ENCODE results near the gene ORC3. TPM values are rescaled to one million over a fixed set of nuclear protein-coding genes. Genes with fewer than 3 reads are reported as not detected.
"Not testable (repeated sequence)": the region's sequence is repeated elsewhere in the genome, so short reads cannot be mapped to it uniquely, and the experiment has no call there.

Gene ORC3
- total RNA-seq, 1 donor from 2014 or later: 10.4 TPM

GRCh38 chr6:87698547-87699006, 108.6 kb downstream of the ORC3 start:
- peak; percentile 68 for ATAC-seq

DNA sequence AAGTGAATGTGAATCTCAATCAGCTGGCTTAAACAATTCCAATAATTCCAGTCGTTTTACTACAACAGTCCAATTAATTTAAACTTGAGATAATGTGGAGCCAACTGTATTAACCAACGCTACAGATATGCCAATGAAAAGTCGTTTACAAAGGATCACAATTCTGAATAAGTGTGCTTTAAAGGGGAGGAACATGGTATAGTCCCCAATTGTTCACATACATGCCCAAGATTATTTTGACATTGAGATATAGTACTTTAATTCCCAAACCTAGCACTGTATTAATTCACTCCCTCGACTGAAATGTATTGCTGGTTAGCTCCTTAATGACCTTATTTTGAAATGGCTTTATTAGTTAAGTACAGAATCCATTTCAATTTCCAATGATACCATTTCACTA, 109.6 kb downstream of the ORC3 start:
- ATAC-seq: no peak

- ATAC-seq: peak; percentile 33
Observed at GRCh38 chr6:87700397-87701343, 110.7 kb downstream of the ORC3 start.

DNA sequence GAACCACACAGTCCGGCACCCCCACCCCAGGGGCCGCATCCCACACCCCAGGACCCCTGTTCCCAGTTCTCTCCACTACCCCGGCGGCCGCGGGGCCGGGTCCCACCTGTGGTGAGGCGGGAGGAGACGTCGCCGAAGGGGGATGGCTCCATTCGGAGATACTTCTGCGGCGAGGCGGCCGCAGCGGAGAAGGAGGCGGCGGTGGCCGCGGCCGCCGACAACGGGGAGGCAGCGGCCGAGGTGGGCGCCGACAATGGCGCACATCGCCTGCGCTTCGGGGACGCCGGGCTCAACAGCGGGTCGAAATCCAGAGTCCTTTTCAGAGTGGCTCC, 111.4 kb downstream of the ORC3 start:
- ATAC-seq: peak; percentile 1

DNA sequence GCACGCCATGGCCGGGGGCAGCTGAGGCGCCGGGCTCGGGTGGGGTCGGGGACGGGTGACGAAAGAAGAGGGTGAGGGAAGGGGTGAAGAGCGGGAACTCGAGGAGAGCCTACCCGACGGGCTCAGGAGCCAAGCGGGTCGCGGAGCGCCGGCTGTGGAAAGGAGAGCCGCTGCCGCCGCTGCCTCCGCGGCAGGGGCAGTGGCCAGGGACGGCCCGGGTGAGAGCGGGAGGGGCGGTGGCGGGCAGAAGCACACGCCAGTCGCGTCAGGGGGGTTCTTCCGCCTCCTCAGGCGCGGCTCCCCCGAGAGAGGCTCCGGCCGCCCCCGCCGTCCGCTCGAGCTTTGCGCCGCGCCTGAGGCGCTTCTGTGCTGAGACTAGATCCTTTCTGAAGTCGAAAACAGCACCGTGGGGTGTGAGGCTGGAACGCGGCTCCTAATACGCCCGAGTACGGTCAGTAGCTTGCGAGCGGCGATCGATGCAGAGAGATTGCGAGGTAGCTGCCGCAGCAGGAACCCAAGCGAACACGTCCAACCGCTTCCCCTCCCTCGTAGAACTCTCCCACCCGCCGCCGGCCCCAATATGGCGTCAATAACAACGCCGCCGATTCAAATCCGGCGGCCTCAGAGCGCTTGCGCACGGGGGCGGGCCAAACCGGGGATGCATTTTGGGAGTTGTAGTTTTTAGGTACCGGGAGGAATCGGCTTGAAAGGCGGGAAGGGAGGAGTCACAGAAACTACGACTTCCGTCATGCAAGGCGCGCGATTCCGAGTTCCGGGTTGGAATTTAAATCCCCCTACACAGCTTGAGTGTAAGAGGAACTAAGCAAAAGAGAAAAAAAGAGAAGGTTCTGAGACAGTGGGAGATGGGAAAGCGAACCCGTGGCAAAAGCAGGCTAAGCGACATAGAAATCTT, 112.0 kb downstream of the ORC3 start, which contains the start of gene AKIRIN2:
Gene AKIRIN2, minus strand, starts transcription at position 558 of the 913 bp plus-strand sequence. Its CDS starts 549 bp downstream, at position 9.
- ATAC-seq: peak; percentile 91

- no peak for ATAC-seq
Observed at GRCh38 chr6:87702589-87702945, 112.6 kb downstream of the ORC3 start.

DNA sequence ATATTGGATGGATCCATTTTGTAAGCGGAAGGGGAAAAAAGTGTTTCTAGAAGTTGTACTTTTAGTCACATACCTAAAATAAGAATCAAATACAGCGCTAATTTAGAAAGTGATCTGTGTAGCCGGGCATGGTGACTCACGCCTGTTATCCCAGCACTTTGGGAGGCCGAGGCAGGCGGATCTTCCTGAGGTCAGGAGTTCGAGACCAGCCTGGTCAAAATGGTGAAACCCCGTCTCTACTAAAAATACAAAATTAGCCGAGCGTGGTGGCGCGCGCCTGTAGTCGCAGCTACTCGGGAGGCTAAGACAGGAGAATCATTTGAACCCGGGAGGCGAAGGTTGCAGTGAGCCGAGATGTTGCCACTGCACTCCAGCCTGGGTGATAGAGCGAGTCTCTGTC, 113.1 kb downstream of the ORC3 start:
- ATAC-seq: not testable (repeated sequence)

DNA sequence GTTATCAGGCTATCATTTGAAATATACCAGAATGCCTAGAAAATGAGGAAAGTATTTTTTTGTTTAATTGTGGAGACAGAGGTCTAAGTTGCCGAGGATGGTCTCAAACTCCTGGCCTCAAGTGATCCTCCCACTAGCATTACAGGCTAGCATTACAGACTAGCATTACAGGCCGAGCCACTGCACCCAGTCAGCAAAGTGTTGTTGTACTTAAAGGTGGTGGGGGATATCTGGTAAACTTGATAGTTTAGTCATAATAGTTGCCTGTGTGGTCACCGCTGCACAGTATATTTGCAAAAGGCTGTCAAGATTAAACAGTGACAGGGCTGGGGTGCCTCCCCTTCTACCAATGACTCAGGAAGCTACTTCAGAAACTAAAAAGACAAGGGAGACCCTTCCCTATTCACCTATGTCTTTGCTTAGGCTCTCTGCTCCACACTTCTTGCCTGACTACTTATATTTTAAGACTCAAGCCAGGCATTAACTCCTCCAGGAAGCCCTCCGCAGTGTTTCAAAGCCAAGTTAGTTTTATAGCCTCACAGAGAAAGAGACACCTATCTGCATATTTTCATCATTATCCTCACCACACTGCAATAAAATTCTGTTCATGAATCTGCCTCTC, 115.2 kb downstream of the ORC3 start:
- ATAC-seq: no peak

- ATAC-seq: no peak
Observed at GRCh38 chr6:87706187-87706966, 116.4 kb downstream of the ORC3 start.

DNA sequence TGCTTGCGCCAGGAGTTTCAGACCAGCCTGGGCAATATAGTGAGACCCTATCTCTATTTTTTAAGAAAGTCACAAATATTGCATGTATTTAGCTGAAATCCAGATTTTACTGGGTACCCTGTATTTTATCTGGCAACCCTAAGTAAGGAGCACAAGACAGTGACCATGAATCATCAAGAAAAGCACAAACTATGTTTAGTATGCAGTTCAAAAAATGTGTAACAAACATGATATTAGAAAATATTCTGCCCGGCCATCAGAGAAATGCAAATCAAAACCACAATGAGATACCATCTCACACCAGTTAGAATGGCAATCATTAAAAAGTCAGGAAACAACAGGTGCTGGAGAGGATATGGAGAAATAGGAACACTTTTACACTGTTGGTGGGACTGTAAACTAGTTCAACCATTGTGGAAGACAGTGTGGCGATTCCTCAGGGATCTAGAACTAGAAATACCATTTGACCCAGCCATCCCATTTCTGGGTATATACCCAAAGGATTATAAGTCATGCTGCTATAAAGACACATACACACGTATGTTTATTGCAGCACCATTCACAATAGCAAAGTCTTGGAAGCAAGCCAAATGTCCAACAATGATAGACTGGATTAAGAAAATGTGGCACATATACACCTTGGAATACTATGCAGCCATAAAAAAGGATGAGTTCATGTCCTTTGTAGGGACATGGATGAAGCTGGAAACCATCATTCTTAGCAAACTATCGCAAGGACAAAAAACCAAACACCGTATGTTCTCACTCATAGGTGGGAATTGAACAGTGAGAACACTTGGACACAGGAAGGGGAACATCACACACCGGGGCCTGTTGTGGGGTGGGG, 118.9 kb downstream of the ORC3 start:
- ATAC-seq: not testable (repeated sequence)

DNA sequence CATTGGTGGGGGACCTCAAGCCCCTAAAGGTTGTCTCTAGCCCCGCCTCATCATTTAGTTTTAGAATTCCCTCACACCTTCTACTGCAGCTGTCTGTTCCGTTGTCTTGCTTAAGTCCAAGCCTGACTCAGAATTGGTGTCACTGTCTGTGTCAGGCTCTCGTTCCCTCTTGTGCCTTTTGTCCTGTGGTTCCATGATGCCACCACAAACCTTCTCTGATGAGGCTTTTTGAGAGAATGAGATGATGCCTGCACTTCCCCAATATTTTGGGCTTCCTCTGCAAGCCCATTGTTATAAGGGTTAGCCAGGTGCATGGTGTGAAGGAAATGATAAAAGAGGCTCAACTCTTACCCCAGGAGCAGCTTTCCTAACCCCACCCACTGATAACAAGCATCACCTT, 120.2 kb downstream of the ORC3 start:
- ATAC-seq: no peak

DNA sequence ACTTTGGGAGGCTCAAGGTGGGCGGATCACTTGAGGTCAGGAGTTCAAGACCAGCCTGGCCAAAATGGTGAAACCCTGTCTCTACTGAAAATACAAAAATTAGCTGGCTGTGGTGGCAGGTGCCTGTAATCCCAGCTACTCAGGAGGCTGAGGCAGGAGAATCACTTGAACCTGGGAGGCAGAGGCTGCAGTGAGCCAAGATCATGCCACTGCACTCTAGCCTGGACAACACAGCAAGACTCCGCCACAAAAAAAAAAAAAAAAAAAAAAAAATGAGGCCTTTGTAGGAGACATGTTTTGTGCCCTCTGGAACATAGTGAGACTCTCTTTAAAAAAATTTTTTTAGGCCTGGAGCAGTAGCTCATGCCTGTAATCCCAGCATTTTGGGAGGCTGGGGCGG, 122.8 kb downstream of the ORC3 start:
- ATAC-seq: not testable (repeated sequence)

DNA sequence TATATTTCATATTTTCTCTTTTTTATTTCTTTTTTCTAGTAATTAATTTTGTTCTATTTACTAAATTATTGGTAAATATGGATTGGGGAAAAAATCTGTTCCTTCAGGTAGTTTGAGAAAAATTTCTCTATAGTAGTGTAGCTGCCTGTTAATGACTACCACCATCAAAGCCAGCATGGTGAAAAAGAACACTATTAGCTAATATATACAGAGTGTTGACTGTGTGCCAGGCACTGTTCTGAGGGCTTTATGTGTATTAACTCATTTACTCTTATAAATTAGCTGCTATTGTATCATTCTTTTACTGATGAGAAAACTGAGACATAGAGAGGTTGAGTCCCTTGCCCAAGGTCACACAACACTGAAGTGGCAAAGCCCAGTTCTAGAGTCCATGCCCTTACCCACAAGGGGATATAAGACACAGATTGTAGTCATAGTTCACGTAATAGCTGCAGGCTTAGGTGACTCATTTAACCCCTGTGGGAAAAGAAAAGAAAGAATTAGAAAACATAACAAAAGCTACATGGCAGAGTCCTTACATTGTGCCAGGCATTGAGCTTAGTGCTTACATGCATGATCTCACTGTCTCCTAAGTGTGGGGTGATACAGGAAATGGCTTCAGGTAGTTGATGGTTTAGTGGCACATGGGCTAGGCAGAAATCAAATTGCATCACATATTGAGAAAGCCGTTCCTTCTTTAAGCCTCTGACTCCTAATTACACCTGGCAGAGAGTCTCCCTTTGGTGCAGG, 124.3 kb downstream of the ORC3 start:
- peak; percentile 95 for ATAC-seq

Other genes starting within 250 kb of the ORC3 start
- gene C6orf163, start 245.3 kb upstream of the ORC3 start, total RNA-seq: 1.1 TPM
- gene CFAP206, start 182.2 kb upstream of the ORC3 start, total RNA-seq: 0.28 TPM
- 6.5 TPM for gene SLC35A1, start 117.2 kb upstream of the ORC3 start, total RNA-seq
- 24.0 TPM for gene RARS2, start 148 bp upstream of the ORC3 start, total RNA-seq
- gene AKIRIN2, start 112.1 kb downstream of the ORC3 start, total RNA-seq: 47.7 TPM